ENCODE measurements around the gene MCFD2. TPM values are rescaled to one million over a fixed set of nuclear protein-coding genes. Genes with fewer than 3 reads are reported as not detected.

MCFD2 gene
- total RNA-seq, 1 experiment from 2014 or later = 213 TPM

Other genes starting within 250 kb of the MCFD2 start
- 35.5 and 36.6 TPM in 2 replicates for gene SOCS5, start 216.5 kb downstream of the MCFD2 start, total RNA-seq (2014; rRNA removed; shearing (Covaris generic))
- gene TTC7A, start 25.4 kb upstream of the MCFD2 start, total RNA-seq (2014; rRNA removed; shearing (Covaris generic)) = 14.4 and 22.0 TPM in 2 replicates
- 0.62 and 4.4 TPM in 2 replicates for gene STPG4, start 239.5 kb upstream of the MCFD2 start, total RNA-seq (2014; rRNA removed; shearing (Covaris generic))

Measured in A172 (cell line).